GM12892 (cell line): ENCODE measurements around the gene FBXO36.
"Not testable (repeated sequence)": the region's sequence is repeated elsewhere in the genome, so short reads cannot be mapped to it uniquely, and the experiment has no call there.

Experiments used
- DNase-seq: peaks from one replicate; pipeline ENCODE4 v3.0.0; 2011; ENCODE audit not compliant: insufficient read length
- FAIRE-seq: peaks from 2 replicates; lab custom pipeline; 2011; peaks lifted over from hg19 to GRCh38; lab: Jason Lieb, UNC
- POLR2A ChIP-seq: IDR thresholded peaks from 2 replicates; pipeline ENCODE4 v1.6.1; 2011; ENCODE audit warnings: low read depth, low read length, control low read depth
- POLR2AphosphoS5 ChIP-seq: IDR thresholded peaks from 2 replicates; pipeline ENCODE4 v1.6.1; 2011; ENCODE audit warnings: low read depth, low read length, control low read depth
- TAF1 ChIP-seq: IDR thresholded peaks from 2 replicates; pipeline ENCODE4 v1.6.1; 2011; ENCODE audit warnings: low read depth, mild to moderate bottlenecking, control low read depth, low read length, borderline replicate concordance

The FBXO36 gene

DNA sequence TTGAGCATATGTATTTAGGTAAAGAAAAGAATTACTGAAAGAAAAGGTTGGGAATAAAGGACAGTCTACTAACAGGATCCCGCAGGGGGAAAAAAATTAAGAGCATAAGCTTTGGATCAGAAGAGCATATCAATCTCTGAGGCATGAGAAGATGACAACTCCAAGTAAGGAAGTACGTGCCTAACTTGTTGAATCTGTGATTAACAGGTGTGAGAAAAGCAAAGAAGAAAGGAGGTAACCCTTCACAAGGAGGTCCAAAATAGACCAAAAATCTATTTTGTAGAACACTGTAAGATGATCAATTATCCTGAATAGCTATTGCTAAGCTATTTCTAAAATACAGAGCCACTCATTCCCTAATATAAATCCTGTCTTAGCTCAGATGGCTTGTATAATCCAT is 33.3 kb upstream of the FBXO36 start:
- FAIRE-seq (peak; percentile 44), DNase-seq (no peak)
- TF ChIP-seq TAF1 (no peak), POLR2A (no peak), POLR2AphosphoS5 (no peak)

DNA sequence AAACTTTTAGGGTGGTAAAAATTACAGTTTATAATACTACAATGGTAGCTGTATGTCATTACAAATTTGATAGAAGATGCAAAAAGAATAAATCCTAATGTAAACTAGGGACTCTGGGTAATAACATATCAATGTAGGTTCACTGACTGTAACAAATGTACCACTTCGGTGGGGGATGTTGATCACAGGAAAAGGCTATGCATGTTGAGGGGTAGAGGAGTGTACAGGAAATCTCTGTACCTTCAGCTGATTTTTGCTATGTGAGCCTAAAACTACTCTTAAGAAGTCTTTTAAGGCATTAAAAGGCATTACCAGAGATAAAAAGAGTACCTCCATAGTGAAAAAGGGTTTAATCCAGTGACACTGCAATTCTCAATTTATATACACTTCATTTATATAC is 25.4 kb upstream of the FBXO36 start:
- DNase-seq (no peak), FAIRE-seq (no peak)
- TF ChIP-seq POLR2A (no peak), POLR2AphosphoS5 (no peak), TAF1 (no peak)

DNA sequence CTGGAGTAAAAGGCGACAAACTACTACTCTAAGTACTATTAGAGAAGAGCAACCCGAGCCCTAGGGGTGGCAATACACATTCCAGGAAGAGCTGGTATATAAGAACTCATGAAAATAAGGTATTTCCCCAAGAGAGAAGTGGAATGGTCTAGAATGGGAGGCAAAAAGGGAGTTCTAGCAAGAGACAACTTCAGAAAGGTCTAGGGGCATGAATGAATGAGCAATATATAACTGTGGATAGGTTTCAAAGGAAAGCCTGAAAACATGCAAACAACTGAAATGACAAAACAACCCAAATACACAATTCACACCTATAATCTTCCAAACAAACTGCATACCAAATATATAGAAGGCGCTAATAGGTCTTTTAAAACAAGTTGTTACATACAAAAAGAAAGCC is 22.7 kb upstream of the FBXO36 start:
- no peak for FAIRE-seq
- TF ChIP-seq POLR2AphosphoS5 (no peak), POLR2A (no peak)
- DNase-seq = no peak

DNA sequence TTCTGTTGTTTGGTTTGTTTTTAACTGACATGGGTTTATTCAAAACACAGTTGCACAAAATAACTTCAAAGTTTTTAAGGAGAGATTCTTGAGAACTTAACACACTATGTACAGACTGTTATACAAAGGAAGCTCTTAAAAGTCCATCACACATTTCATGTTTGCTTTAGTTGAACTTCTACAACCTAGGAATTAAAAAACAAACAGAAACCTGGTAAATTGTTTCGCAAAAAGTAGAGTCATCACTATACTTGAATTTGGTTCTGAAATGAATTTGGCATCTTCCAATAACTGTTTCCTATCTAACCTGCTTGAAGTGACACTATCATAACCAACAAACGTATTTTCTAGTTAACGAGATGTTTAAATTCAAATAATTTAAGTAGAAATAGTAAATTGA is 22.3 kb upstream of the FBXO36 start:
- no peak for TF ChIP-seq POLR2A
- DNase-seq = no peak
- peak; percentile 21 for FAIRE-seq

DNA sequence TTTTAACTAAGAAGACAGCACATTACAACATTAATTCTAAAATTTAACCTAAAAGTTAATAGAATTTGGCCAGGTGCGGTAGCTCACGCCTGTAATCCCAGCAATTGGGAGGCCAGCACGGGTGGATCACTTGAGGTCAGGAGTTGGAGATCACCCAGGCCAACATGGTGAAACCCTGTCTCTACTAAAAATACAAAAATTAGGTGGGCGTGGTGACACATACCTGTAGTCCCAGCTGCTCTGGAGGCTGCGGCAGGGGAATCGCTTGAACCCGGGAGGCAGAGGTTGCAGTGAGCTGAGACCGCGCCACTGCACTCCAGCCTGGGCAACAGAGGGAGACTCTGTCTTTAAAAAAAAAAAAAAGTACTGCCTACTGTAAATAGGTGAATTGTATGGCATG is 21.8 kb upstream of the FBXO36 start:
- FAIRE-seq, DNase-seq: not testable (repeated sequence)

DNA sequence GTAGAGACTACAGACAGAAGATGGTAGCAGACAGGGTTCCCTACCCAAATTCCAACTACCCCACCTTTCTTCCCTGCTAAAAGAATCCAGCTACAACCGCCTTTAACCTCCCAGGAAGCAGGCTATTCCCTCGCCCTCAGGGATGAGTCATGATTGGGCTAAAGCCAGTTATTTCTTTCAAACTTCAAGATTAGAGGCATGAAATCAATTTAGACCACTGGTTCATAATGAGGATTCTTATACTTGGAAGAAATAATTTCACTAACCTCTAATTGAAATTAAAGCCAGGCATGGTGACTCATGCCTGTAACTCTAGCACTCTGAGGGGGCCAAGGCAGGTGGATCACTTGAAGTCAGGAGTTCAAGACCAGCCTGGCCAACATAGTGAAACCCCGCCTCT is 20.5 kb upstream of the FBXO36 start:
- DNase-seq (no peak), FAIRE-seq (no peak)
- TF ChIP-seq TAF1 = no peak
- no peak for TF ChIP-seq POLR2AphosphoS5
- no peak for TF ChIP-seq POLR2A

DNA sequence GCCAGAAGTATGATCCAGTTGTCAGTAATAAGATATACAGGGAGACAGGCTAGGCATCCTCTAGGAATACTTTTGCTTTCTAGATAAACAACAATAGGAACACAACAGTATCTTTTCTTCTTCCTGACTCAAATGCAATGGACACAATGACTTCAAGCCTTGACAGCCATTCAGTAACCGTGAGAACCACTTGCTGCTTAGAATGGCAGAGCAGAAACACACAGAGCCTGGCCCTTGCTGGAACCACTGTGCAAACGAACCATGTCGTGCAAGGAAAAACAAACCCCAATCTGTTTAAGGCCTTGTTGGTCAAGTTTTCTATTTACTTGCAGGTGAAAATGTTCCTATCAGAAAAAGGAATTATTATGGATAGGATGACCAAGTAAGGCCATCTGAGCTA is 19.3 kb upstream of the FBXO36 start:
- FAIRE-seq (no peak), DNase-seq (no peak)
- TF ChIP-seq POLR2A (no peak), TAF1 (no peak), POLR2AphosphoS5 (no peak)

DNA sequence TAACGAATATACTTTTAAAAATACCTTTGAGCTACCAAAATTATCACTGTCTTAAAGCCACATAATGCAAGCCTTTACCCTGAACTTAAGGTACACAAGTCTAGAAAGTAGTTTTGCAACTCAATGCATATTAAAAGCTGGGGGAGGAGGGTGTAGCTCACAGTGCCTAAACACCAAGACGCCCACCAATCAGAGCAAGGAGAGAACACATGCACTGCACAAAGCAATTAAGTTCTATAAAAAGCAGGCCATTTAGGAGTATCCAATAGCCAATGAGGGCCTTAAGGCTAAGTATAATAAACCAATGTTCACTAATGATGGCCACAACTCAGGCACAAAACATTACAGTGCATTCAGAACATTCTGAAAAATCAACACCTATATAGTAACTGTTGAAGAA is 16.7 kb upstream of the FBXO36 start:
- TF ChIP-seq TAF1 (no peak), POLR2A (no peak), POLR2AphosphoS5 (no peak)
- DNase-seq (no peak), FAIRE-seq (no peak)

DNA sequence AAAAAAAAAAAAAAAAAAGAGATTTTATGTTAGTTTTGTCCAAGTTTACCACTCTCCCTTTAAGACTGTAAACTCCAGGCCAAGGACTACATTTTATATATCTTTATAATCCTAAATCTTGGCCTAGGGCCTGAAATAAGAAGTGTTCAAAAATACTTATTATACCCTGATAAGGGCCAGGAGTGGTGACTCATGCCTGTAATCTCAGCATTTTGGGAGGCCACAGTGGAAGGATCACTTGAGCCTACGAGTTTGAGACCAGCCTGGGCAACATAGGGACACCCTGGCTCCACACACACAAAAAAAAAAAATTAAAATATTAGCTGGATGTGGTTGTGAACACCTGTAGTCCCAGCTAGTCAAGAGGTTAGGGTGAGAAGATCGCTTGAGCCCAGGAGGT is 13.2 kb upstream of the FBXO36 start:
- TF ChIP-seq POLR2A (no peak), POLR2AphosphoS5 (no peak), TAF1 (no peak)
- FAIRE-seq (no peak), DNase-seq (no peak)

DNA sequence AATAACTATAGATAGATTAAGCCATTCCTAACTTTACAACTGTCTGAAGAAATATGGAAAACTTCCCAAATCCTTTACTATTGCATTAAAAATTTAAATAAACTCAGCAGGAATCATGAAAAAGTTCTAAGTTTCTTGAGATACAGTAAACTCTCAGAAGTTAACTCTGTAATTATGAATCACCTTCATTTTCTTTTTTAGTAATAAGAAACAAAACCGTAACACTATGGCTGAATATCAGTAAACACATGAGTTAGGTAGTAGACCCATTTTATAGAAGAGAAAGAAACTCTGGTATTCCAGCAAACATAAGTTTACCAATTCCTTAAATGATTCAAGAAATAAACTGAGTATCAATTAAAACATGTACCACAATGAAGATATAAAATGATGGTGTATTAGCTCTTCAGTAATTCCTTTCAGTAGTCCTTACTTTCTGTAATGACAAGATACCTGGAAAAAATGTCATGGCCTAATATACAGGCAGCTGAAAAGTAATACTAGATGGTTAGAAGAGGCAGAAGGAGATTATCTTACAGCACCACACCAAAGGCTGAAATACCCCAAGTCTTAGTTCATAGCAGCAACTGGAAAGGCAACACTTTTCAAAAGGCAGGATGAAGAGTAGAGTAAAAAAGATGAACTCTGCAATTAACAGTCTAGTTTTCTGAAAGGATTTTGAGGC is 12.0 kb upstream of the FBXO36 start:
- DNase-seq (no peak), FAIRE-seq (peak; percentile 51)
- TF ChIP-seq POLR2AphosphoS5 (no peak), TAF1 (no peak), POLR2A (no peak)

DNA sequence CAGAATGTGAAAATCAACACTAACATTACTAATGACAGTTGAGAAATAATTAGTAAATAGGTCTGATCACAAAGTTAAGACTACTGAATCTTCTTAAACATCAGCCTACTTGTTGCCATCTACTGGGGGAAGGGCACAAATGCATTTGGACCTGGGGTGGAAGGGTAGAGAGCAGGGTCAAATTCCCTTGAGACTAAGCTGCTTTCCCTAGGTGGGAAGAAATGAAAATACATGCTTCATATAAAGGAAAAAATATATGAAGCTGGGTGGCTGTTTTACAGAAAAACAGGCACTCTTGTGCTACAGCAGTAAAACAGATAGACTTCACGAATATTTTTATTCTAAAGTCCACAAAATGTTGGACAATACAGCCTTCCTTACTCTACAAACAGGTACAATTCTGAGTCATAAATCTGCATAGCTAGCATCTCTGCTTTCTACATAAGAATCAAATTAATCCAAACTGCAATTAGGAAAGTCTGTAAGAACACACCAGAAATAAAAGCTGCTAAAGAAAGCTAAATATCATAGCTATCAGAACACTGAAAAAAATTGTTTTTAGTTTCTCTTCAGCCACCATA is 11.4 kb upstream of the FBXO36 start:
- TF ChIP-seq POLR2AphosphoS5 (no peak), TAF1 (no peak), POLR2A (no peak)
- DNase-seq (no peak), FAIRE-seq (peak; percentile 92)

DNA sequence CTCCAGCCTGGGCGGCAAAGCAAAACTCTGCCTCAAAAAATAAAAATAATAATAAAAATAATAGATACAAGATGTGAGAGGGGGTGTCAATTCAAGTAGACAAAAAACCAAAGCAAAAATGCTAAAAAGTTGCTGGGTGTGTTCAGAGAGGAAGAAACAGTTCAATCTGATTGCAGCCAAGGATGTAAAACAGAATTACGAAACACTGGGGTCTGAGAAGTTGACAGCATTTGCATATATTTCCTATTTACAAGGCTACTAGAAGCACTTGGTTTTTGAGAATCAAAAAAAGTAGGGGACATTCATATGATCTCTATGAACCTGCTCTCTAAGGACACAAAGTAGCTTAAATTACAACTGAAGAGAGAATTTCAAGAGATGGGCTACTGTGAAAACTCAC is 8.1 kb upstream of the FBXO36 start:
- DNase-seq = no peak
- FAIRE-seq = peak; percentile 72
- TF ChIP-seq POLR2AphosphoS5 = no peak
- no peak for TF ChIP-seq POLR2A
- TF ChIP-seq TAF1 = no peak
